ENCODE measurements around the gene SETDB2. TPM values are rescaled to one million over a fixed set of nuclear protein-coding genes. Genes with fewer than 3 reads are reported as not detected.

SETDB2 gene
- total RNA-seq, 1 experiment from 2014 or later = 5.2 TPM

DNA sequence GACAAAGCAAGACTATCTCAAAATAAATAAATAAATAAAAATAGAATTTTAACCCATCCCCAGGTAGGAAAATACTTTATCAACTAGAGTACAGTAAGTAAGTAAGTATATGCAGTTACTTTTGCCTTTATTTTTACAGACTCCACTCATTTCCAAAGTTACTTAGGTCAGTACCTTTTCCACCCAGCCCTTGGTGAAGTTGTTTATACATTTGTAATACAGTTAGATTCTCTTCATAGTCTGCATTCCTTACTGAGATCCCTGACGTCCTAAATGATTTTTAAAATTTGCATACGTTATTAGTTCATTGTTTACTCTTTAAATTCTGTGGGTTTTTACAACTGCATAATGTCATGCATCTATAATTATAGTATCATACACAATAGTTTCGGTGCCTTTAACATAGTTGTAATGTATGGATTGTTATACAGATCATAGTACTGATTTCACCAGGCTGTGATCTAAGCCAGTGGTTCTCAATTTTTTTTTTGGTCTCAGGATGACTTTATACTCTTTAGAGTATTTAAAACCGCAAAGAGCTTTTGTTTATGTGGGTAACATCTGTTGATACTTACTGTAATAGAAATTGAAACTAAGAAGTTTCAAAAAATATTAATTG is 10.4 kb downstream of the SETDB2 start:
- no peak overlapping the region for H3K4me3 ChIP-seq (replicated peaks in 1 of 2; ENCODE audit: low read depth in 1 of 2, low read length in 2 of 2)
- intact Hi-C loops (cut with micrococcal nuclease) = no loop called here
- no TSS peak for BruUV-seq (replicated peaks)
- POLR2A ChIA-PET = interaction anchor here (0.6 kb wide), 1 partner anchor 468 kb away, joined by 6 read pairs; no protein-coding TSS in a partner anchor
- no peaks in the 10 kb centered on the region for H3K27me3 ChIP-seq (ENCODE audit: insufficient read depth, low read length)
- H3K4me1 ChIP-seq (ENCODE audit: control insufficient read depth in 1 of 2, insufficient read depth in 2 of 2, low read length in 2 of 2) = no peaks in the 10 kb centered on the region
- no peak overlapping the region for H3K27ac ChIP-seq (ENCODE audit: low read depth, low read length)
- ATAC-seq = no peak
- CTCF ChIA-PET = no interaction called here
- RAD21 ChIA-PET (ENCODE audit: low non-redundant PET in 1 of 2, low total read pairs in 2 of 2, uncharacterized antibody in 2 of 2, unreplicated experiment in 2 of 2) = no interaction called here
- H3K9ac ChIP-seq (ENCODE audit: low read length) = no peak overlapping the region
- no peaks in the 10 kb centered on the region for H3K9me3 ChIP-seq (ENCODE audit: control insufficient read depth in 1 of 2, insufficient read depth in 1 of 2, low read depth in 1 of 2, low read length in 2 of 2)
- no peaks in the 10 kb centered on the region for H3K36me3 ChIP-seq (ENCODE audit: control insufficient read depth in 1 of 2, insufficient read depth in 2 of 2, low read length in 2 of 2)
- TF ChIP-seq CTCF (IDR thresholded peaks at IDR 0.05 in 2 of 3, conservative IDR thresholded peaks at IDR 0.05 in 1 of 3; ENCODE audit: borderline replicate concordance in 1 of 3, insufficient read depth in 1 of 3, low read depth in 2 of 3, low read length in 2 of 3) = no peak
- no peak for TF ChIP-seq TCF7L2 (IDR thresholded peaks at IDR 0.05; ENCODE audit: borderline replicate concordance, extremely low read depth, insufficient read depth, insufficient read length)
- TF ChIP-seq POLR2A (IDR thresholded peaks at IDR 0.05; ENCODE audit: borderline replicate concordance, extremely low read depth, insufficient read depth, insufficient read length) = no peak
- no peak for TF ChIP-seq REST (IDR thresholded peaks at IDR 0.05; ENCODE audit: low read depth)
- TF ChIP-seq POLR2AphosphoS5 (IDR thresholded peaks at IDR 0.05; ENCODE audit: low read depth, low read length) = no peak
- TF ChIP-seq CEBPB (IDR thresholded peaks at IDR 0.05; ENCODE audit: low read depth) = no peak
- TF ChIP-seq FOSL1 (IDR thresholded peaks at IDR 0.05; ENCODE audit: low read depth) = no peak
- TF ChIP-seq, protein P1, sequence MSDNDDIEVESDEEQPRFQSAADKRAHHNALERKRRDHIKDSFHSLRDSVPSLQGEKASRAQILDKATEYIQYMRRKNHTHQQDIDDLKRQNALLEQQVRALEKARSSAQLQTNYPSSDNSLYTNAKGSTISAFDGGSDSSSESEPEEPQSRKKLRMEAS (IDR thresholded peaks at IDR 0.05) = no peak
- no peak for TF ChIP-seq EZH2phosphoT487 (IDR thresholded peaks at IDR 0.05; ENCODE audit: borderline replicate concordance)
- TF ChIP-seq ZNF274 (IDR thresholded peaks at IDR 0.05; ENCODE audit: low read depth, low read length) = no peak
- TF ChIP-seq, protein P2, sequence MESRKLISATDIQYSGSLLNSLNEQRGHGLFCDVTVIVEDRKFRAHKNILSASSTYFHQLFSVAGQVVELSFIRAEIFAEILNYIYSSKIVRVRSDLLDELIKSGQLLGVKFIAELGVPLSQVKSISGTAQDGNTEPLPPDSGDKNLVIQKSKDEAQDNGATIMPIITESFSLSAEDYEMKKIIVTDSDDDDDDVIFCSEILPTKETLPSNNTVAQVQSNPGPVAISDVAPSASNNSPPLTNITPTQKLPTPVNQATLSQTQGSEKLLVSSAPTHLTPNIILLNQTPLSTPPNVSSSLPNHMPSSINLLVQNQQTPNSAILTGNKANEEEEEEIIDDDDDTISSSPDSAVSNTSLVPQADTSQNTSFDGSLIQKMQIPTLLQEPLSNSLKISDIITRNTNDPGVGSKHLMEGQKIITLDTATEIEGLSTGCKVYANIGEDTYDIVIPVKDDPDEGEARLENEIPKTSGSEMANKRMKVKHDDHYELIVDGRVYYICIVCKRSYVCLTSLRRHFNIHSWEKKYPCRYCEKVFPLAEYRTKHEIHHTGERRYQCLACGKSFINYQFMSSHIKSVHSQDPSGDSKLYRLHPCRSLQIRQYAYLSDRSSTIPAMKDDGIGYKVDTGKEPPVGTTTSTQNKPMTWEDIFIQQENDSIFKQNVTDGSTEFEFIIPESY (IDR thresholded peaks at IDR 0.05; ENCODE audit: extremely low read depth, insufficient replicate concordance, low read length) = no peak
- no peak for TF ChIP-seq SRF (IDR thresholded peaks at IDR 0.05; ENCODE audit: low read depth)
- no peak for TF ChIP-seq SP1 (IDR thresholded peaks at IDR 0.05; ENCODE audit: low read depth)
- no peak for TF ChIP-seq YY1 (IDR thresholded peaks at IDR 0.05; ENCODE audit: extremely low read depth, insufficient replicate concordance, low read depth, low read length)
- no peak for TF ChIP-seq ZFX (IDR thresholded peaks at IDR 0.05)
- TF ChIP-seq ATF3 (IDR thresholded peaks at IDR 0.05) = no peak
- no peak overlapping the region for H2AFZ ChIP-seq (ENCODE audit: low read depth, low read length, poor library complexity, severe bottlenecking)
- H3K4me2 ChIP-seq (ENCODE audit: low read length) = no peak overlapping the region
- no peak for DNase-seq (ENCODE audit: low read depth, low spot score)
- no peaks in the 10 kb centered on the region for H3K79me2 ChIP-seq (ENCODE audit: insufficient read depth, low read length)
- H4K20me1 ChIP-seq (ENCODE audit: insufficient read depth) = no peaks in the 10 kb centered on the region
- H3K9me2 ChIP-seq (ENCODE audit: insufficient read depth) = no peaks in the 10 kb centered on the region
